GM19324 (cell line): ENCODE measurements around the gene SHISA7.
"Not testable (repeated sequence)": the region's sequence is repeated elsewhere in the genome, so short reads cannot be mapped to it uniquely, and the experiment has no call there.

Experiments
- ATAC-seq: cut with Tn5 transposase; IDR thresholded peaks from one replicate; pipeline ENCODE4 v1.9.1; 2021; ENCODE audit warnings: mild to moderate bottlenecking, moderate library complexity; ENCODE audit not compliant: unreplicated experiment, low FRiP score

The SHISA7 gene

GRCh38 chr19:55423225-55424005 lies 19.7 kb downstream of the SHISA7 start:
- ATAC-seq = no peak

- ATAC-seq = not testable (repeated sequence)
Observed at GRCh38 chr19:55421281-55421680, 21.8 kb downstream of the SHISA7 start.

- no peak for ATAC-seq
Observed at GRCh38 chr19:55419624-55420236, 23.4 kb downstream of the SHISA7 start.

- no peak for ATAC-seq
Observed at GRCh38 chr19:55419103-55419502, 24.0 kb downstream of the SHISA7 start.

DNA sequence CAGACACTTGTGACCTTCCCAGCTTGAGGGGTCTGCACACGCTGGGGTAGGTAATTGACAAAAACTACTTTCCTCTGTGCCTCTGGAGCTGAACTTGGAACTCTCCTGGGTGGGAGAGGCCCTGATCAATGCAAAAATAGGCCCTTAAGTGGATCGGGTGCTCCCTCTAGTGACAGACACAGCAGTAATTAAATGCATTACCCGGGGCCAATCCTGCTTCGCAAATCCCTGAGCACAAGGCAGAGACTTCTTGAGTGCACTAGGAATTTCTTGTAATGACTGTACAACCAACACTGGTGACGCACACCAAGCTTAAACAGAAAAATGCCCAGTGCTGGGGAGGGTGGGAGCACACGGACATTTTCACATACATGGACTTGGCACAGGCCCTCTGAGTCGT lies 24.9 kb downstream of the SHISA7 start:
- no peak for ATAC-seq

DNA sequence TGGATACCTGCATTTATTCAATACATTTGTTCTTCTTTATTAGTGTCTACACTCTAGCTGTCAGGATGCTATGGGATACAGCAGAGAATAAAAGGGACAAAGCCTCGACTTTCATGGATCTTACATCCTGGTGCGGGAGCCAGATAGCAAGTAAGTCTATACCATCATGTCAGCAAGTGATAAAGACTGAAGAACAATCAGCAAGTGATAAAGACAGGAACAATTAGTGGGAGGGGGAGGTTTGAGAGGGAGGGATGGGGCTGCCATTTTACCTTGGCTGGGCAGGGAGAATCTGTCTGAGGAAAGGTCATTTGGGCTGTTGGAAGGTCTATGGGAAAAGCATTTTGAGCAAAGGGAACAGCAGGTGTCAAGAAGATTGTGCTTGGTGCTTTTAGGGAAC lies 32.9 kb downstream of the SHISA7 start:
- no peak for ATAC-seq

DNA sequence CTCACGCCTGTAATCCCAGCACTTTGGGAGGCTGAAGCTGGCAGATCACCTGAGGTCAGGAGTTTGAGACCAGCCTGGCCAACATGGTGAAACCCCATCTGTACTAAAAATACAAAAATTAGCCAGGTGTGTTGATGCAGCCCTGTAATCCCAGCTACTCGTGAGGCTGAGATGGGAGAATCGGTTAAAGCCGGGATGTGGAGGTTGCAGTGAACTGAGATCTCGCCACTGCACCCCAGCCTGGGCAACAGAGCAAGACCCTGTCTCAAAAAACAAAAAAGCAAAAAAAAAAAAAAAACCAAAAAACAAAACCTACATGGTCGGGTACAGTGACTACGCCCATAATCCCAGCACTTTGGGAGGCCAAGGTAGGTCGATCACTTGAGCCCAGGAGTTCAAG lies 33.9 kb downstream of the SHISA7 start:
- ATAC-seq = not testable (repeated sequence)

DNA sequence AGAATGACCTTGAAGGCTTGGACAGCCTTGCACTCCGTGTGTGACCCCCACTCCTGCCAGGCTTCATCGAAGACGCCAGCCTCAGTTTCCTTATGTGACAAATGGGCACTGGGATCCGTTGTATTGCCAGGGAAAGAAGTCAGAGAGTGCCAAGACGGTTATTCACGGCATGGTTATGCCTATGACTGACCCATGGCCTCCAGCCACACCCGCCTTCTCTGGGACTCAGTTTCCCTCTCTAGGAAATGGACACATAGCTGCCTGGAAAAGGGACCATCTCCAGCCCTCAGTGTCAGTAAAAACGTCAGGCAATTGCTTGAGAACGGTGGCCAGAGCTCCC lies 34.6 kb downstream of the SHISA7 start:
- ATAC-seq = no peak

GRCh38 chr19:55407800-55408532 lies 35.1 kb downstream of the SHISA7 start:
- ATAC-seq = peak; percentile 87

- ATAC-seq = not testable (repeated sequence)
Observed at GRCh38 chr19:55407550-55407799, 35.6 kb downstream of the SHISA7 start, which contains the start of gene UBE2S. UBE2S (minus strand) TSS chr19:55407788; CDS start chr19:55407589, 199 bp downstream.

DNA sequence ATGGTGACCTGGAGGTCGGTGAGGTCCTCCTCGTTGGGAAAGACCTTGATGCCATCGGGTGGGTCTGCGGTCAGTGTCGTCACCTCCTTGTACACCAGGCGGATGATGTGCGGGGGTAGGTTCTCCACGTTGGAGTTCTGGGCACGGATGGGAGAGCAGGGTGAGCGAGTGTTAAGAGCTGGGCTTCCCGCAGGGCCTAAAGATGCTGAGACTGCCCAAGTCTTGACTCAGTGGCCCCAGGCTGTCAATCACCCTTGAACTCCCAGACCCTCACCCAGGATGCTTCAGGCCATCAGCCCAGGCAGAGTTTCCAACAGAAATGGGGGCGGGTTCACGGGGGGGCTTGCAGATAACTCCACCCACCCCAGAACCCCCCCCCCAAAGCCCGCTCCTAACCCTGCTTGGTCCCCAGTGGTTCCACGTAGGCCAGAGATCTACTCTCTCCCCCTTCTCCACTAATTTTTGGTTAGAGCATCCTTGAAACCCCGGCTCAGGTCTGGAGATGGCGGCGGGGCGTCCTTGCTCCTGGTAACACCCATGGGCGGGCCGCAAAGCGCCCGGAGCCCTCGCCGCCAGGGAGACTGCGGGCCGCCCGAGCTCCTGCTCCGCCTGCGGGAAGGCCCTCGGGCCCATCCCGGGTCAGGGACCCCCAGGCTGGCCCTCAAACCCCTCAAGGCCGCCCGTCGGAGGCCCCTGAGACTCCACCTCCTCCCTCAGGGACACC lies 36.1 kb downstream of the SHISA7 start:
- no peak for ATAC-seq

- ATAC-seq = no peak
Observed at GRCh38 chr19:55406091-55406825, 36.8 kb downstream of the SHISA7 start.

- no peak for ATAC-seq
Observed at GRCh38 chr19:55405638-55406037, 37.5 kb downstream of the SHISA7 start.

GRCh38 chr19:55402509-55402908 lies 40.6 kb downstream of the SHISA7 start:
- no peak for ATAC-seq

DNA sequence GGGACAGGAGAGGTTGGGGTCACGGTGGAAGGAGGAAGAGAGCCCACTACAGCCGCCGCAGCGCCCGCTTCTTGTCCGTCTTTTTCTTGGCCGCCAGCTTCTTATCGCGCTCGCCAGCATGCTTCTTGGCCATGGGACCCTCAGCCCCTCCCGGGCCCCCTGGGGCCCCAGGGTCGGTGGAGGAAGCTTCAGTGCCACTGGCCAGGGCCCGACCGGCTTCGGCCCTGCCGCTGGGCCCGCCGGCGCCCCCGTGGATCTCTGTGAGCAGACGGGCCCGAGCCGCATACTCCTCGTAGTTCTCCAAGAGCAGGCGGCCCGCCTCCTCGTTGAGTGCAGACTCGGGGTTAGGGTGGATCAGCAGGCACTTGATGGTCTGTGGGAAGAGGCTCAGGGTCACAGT lies 41.7 kb downstream of the SHISA7 start:
- not testable (repeated sequence) for ATAC-seq

DNA sequence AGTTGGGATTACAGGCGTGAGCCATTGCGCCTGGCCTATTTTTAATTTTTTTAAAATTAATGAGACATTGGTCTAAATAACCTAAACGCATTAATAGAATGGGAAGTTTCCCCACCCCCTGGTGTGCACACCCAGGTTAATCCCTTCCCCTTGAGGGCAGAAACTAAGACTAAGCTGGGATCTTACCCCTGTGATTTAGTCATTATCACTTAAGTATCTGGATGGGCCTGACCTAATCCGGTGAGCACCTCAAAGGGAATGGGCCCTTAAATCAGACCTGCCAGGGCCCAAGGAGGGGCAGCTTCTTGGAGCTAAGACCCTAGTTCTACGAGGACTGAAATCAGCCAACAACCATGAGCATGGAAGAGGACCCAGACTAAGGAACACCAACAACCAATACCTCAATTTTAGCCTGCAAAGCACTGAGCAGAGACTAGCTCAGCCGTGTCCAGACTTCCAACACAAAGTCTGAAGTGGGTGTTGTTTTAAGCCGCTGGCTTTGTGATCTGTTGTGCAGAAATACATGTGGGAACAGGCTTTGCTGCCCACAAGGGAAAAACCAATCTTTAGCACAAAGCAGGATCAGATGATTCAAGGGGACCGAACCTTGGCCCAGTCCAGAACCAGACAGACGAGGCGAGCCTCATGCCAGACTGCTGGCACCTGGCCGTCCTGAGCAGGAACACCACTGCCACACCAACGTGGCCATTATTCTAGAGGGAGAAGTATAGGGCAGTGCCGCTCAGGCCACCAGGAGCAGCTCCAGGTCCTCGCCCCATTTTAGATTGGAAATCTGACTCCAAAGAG lies 42.6 kb downstream of the SHISA7 start:
- ATAC-seq = no peak

- no peak for ATAC-seq
Observed at GRCh38 chr19:55398200-55398925, 44.7 kb downstream of the SHISA7 start.

DNA sequence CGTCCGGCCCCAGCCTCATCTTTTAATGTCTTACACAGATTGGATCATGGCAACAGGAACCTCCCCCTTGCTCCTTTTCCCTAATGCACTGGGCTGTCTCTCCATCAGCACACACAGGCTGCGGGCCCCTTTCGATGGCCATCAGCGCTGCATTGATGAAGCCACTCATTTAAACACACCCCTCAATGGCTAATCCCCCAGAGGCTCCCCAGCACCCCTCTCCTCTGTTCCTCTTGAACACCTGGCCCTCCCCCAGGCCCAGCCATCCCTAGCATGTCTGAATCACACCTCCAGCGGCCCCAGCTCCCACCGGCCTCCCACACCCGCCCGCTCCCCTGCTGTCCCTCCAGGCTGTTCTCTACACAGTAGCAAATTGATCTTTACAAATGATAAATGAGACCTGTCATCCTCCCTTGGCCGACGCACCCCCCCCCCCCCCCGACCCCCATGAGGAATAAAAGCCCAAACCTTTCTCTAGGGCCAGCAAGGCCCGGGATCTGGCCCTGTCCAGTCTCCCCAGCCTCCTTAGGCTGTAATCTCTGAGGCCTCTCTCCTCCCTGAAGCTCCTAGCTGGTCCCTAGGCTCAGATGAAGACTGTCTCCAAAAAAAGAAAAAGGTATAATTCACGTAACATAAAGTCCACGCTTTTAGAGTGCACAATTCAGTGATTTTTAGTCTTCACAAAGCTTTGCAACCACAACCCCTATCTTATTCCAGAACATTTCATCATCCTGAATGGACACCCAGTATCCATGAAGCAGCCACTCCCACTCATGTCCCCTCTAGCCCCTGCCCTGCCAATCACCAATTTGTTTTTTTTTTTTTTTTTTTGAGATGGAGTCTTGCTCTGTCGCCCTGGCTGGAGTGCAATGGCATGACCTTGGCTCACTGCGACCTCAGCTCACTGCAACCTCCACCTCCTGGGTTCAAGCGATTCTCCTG lies 50.0 kb downstream of the SHISA7 start:
- no peak for ATAC-seq
